Measurements from ENCODE around the gene PUS10.
"Not testable (repeated sequence)": the region's sequence is repeated elsewhere in the genome, so short reads cannot be mapped to it uniquely, and the experiment has no call there.

The PUS10 gene

DNA sequence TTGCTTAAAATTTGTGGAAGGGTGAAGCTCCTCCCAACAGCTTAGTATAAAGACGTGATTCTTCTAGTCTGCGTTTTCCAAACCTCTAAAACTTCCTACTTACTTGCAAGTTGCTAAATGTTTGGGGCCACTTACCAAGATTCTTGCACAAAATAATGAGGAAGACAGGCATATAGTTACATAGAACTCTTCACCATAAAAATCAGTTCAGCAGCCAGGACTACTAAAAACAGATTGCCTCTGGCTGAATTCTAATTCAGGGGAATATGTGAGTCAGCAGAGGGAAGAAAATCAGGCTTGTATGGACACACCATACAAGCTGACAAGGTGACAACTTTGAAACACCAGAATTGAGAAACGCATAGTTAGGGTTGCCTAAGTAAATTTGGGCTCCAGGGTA, 3.3 kb downstream of the PUS10 start:
- no peak overlapping the region for H3K4me2 ChIP-seq (ENCODE audit: insufficient read depth, low read length, poor library complexity, severe bottlenecking)
- peaks cover 0 to 2% of the 10 kb centered on the region in 2 donors for H3K4me1 ChIP-seq (ENCODE audit: control insufficient read depth in 2 of 2, insufficient read depth in 1 of 2, low read depth in 1 of 2, low read length in 2 of 2)
- no peak for DNase-seq (ENCODE audit: low spot score)
- no peak overlapping the region for H4K8ac ChIP-seq (ENCODE audit: low read depth, low read length)
- no peak overlapping the region for H4K91ac ChIP-seq (ENCODE audit: low read depth, low read length, poor library complexity)
- no peak overlapping the region for H3K4ac ChIP-seq (ENCODE audit: low read length)
- H3K14ac ChIP-seq (ENCODE audit: low read length): no peak overlapping the region
- no peak overlapping the region for H2BK5ac ChIP-seq (ENCODE audit: low read length)
- no peaks in the 10 kb centered on the region for H3K79me1 ChIP-seq (ENCODE audit: low read depth, low read length)
- no CpG with 5 or more reads among the region's 3 CpGs for WGBS, 2 donors (ENCODE audit: extremely low coverage in 2 of 2, insufficient read length in 2 of 2, insufficient replicate concordance in 1 of 2)
- H3K27me3 ChIP-seq (ENCODE audit: control insufficient read depth in 3 of 3, insufficient read depth in 3 of 3, low read depth in 1 of 3, low read length in 3 of 3): no peaks in the 10 kb centered on the region
- no peak overlapping the region for H3K23ac ChIP-seq (ENCODE audit: low read depth, low read length, poor library complexity)
- H3K4me3 ChIP-seq (ENCODE audit: low read length in 2 of 2): no peak overlapping the region
- no peak overlapping the region for H3K18ac ChIP-seq (ENCODE audit: low read length)
- no peak overlapping the region for H2BK120ac ChIP-seq (ENCODE audit: low read depth, low read length)
- no peaks in the 10 kb centered on the region for H3K36me3 ChIP-seq (replicated peaks in 1 of 2; ENCODE audit: control insufficient read depth in 2 of 2, insufficient read depth in 2 of 2, low read length in 2 of 2)
- no peak overlapping the region for H2AFZ ChIP-seq (ENCODE audit: low read length)
- no peak overlapping the region for H2BK15ac ChIP-seq (ENCODE audit: low read length)
- H3K9ac ChIP-seq (ENCODE audit: low read depth, low read length, poor library complexity): no peak overlapping the region
- H2AK5ac ChIP-seq (ENCODE audit: low read depth, low read length): no peak overlapping the region
- no peak overlapping the region for H3K27ac ChIP-seq (replicated peaks; ENCODE audit: low read length)
- H2BK12ac ChIP-seq (ENCODE audit: low read length): no peak overlapping the region
- H3K9me3 ChIP-seq (replicated peaks in 1 of 2; ENCODE audit: control insufficient read depth in 2 of 2, insufficient read depth in 1 of 2, low read depth in 1 of 2, low read length in 2 of 2): no peaks in the 10 kb centered on the region

DNA sequence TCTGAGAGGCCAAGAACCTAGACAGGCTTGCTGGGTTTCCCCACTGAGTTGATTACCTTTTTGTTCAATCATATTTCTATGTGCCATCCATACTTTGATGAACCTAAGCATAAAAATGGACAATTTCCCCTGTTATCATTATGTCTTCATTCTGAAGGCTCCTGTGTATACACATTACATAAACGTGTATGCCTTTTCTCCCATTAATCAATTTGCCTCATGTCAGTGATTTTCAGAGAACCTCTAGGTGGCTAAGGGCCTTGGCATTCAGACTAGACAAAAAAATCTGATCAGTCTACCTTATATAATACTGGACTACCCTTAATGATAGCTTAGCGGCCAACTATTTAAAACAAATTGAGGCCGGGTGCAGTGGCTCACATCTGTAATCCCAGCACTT, 4.7 kb downstream of the PUS10 start:
- H3K27me3 ChIP-seq (ENCODE audit: control insufficient read depth in 3 of 3, insufficient read depth in 3 of 3, low read depth in 1 of 3, low read length in 3 of 3): no peaks in the 10 kb centered on the region
- no peak overlapping the region for H3K4me2 ChIP-seq (ENCODE audit: insufficient read depth, low read length, poor library complexity, severe bottlenecking)
- no peak overlapping the region for H4K8ac ChIP-seq (ENCODE audit: low read depth, low read length)
- no peak overlapping the region for H2BK12ac ChIP-seq (ENCODE audit: low read length)
- peaks cover 0 to 2% of the 10 kb centered on the region in 2 donors for H3K4me1 ChIP-seq (ENCODE audit: control insufficient read depth in 2 of 2, insufficient read depth in 1 of 2, low read depth in 1 of 2, low read length in 2 of 2)
- H2BK120ac ChIP-seq (ENCODE audit: low read depth, low read length): no peak overlapping the region
- no peak overlapping the region for H3K4me3 ChIP-seq (ENCODE audit: low read length in 2 of 2)
- H3K4ac ChIP-seq (ENCODE audit: low read length): no peak overlapping the region
- WGBS, 2 donors (ENCODE audit: extremely low coverage in 2 of 2, insufficient read length in 2 of 2, insufficient replicate concordance in 1 of 2): no CpG with 5 or more reads among the region's 3 CpGs
- no peak overlapping the region for H2BK5ac ChIP-seq (ENCODE audit: low read length)
- H3K23ac ChIP-seq (ENCODE audit: low read depth, low read length, poor library complexity): no peak overlapping the region
- no peaks in the 10 kb centered on the region for H3K36me3 ChIP-seq (replicated peaks in 1 of 2; ENCODE audit: control insufficient read depth in 2 of 2, insufficient read depth in 2 of 2, low read length in 2 of 2)
- H2AFZ ChIP-seq (ENCODE audit: low read length): no peak overlapping the region
- no peaks in the 10 kb centered on the region for H3K79me1 ChIP-seq (ENCODE audit: low read depth, low read length)
- H3K14ac ChIP-seq (ENCODE audit: low read length): no peak overlapping the region
- no peak overlapping the region for H3K9ac ChIP-seq (ENCODE audit: low read depth, low read length, poor library complexity)
- no peak overlapping the region for H3K27ac ChIP-seq (replicated peaks; ENCODE audit: low read length)
- no peak overlapping the region for H2AK5ac ChIP-seq (ENCODE audit: low read depth, low read length)
- H2BK15ac ChIP-seq (ENCODE audit: low read length): no peak overlapping the region
- H3K18ac ChIP-seq (ENCODE audit: low read length): no peak overlapping the region
- no peak overlapping the region for H4K91ac ChIP-seq (ENCODE audit: low read depth, low read length, poor library complexity)
- no peak for DNase-seq (ENCODE audit: low spot score)
- no peaks in the 10 kb centered on the region for H3K9me3 ChIP-seq (replicated peaks in 1 of 2; ENCODE audit: control insufficient read depth in 2 of 2, insufficient read depth in 1 of 2, low read depth in 1 of 2, low read length in 2 of 2)

DNA sequence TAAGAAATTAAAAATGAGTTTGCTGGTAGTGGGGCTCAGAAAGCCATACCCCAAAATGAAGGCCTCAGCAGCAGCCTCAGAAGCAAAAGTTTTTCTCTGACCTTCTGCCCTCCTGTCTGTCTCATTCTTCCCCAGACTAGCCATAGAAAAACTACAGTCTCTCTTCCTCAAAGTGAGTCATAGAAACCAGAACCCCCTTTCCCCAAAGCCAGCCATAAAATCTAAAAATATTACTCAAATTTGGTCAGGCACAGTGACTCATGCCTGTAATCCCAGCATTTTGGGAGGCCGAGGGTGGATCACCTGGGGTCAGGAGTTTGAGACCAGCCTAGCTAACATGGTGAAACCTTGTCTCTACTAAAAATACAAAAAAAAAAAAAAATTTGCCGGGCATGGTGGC, 5.8 kb downstream of the PUS10 start:
- H2BK5ac ChIP-seq (ENCODE audit: low read length); H3K4me1 ChIP-seq (ENCODE audit: control insufficient read depth in 2 of 2, insufficient read depth in 1 of 2, low read depth in 1 of 2, low read length in 2 of 2); H2BK120ac ChIP-seq (ENCODE audit: low read depth, low read length); H3K27ac ChIP-seq (replicated peaks; ENCODE audit: low read length); H4K91ac ChIP-seq (ENCODE audit: low read depth, low read length, poor library complexity); DNase-seq (ENCODE audit: low spot score); H2AFZ ChIP-seq (ENCODE audit: low read length); H4K8ac ChIP-seq (ENCODE audit: low read depth, low read length); H3K18ac ChIP-seq (ENCODE audit: low read length); H3K27me3 ChIP-seq (ENCODE audit: control insufficient read depth in 3 of 3, insufficient read depth in 3 of 3, low read depth in 1 of 3, low read length in 3 of 3); H2AK5ac ChIP-seq (ENCODE audit: low read depth, low read length); H2BK12ac ChIP-seq (ENCODE audit: low read length); H3K9me3 ChIP-seq (replicated peaks in 1 of 2; ENCODE audit: control insufficient read depth in 2 of 2, insufficient read depth in 1 of 2, low read depth in 1 of 2, low read length in 2 of 2); H3K4me3 ChIP-seq (ENCODE audit: low read length in 2 of 2); H2BK15ac ChIP-seq (ENCODE audit: low read length); H3K36me3 ChIP-seq (replicated peaks in 1 of 2; ENCODE audit: control insufficient read depth in 2 of 2, insufficient read depth in 2 of 2, low read length in 2 of 2); H3K14ac ChIP-seq (ENCODE audit: low read length); H3K23ac ChIP-seq (ENCODE audit: low read depth, low read length, poor library complexity); H3K9ac ChIP-seq (ENCODE audit: low read depth, low read length, poor library complexity); H3K4ac ChIP-seq (ENCODE audit: low read length); H3K4me2 ChIP-seq (ENCODE audit: insufficient read depth, low read length, poor library complexity, severe bottlenecking); H3K79me1 ChIP-seq (ENCODE audit: low read depth, low read length): not testable (repeated sequence)
- no CpG with 5 or more reads among the region's 2 CpGs for WGBS, 2 donors (ENCODE audit: extremely low coverage in 2 of 2, insufficient read length in 2 of 2, insufficient replicate concordance in 1 of 2)

DNA sequence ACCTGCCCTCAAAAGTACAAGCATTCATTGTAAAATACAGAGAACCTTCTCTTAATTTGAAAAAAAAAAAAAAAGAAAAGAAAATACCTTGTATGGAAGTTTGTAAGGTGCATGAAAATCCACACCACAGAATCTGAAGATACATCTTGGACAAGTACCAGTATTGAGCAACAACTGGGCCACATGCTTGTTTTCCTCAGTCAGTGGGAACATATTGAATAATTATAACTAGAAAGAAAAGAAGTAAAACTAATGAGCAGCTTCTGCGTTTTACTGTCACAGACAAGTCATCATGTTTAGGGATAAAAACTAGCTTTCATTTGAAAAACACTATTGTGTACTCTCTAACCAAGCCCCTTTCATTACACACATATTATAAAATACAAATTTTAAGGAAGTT, 6.4 kb downstream of the PUS10 start:
- H3K4me3 ChIP-seq (ENCODE audit: low read length in 2 of 2): no peak overlapping the region
- WGBS, 2 donors (ENCODE audit: extremely low coverage in 2 of 2, insufficient read length in 2 of 2, insufficient replicate concordance in 1 of 2): no CpG with 5 or more reads among the region's 1 CpG

More for the DNA sequence above, 6.4 kb downstream of the PUS10 start:
- Histone ChIP-seq H3K4ac (ENCODE audit: low read length) (no peak overlapping the region), H3K27ac (replicated peaks; ENCODE audit: low read length) (no peak overlapping the region), H3K36me3 (replicated peaks in 1 of 2; ENCODE audit: control insufficient read depth in 2 of 2, insufficient read depth in 2 of 2, low read length in 2 of 2) (no peaks in the 10 kb centered on the region), H2BK120ac (ENCODE audit: low read depth, low read length) (no peak overlapping the region), H3K18ac (ENCODE audit: low read length) (no peak overlapping the region), H3K9ac (ENCODE audit: low read depth, low read length, poor library complexity) (no peak overlapping the region), H3K14ac (ENCODE audit: low read length) (no peak overlapping the region), H3K23ac (ENCODE audit: low read depth, low read length, poor library complexity) (no peak overlapping the region), H2AK5ac (ENCODE audit: low read depth, low read length) (no peak overlapping the region), H3K27me3 (ENCODE audit: control insufficient read depth in 3 of 3, insufficient read depth in 3 of 3, low read depth in 1 of 3, low read length in 3 of 3) (no peaks in the 10 kb centered on the region), H2BK15ac (ENCODE audit: low read length) (no peak overlapping the region), H3K79me1 (ENCODE audit: low read depth, low read length) (no peaks in the 10 kb centered on the region), H4K91ac (ENCODE audit: low read depth, low read length, poor library complexity) (no peak overlapping the region), H2BK5ac (ENCODE audit: low read length) (no peak overlapping the region), H2AFZ (ENCODE audit: low read length) (no peak overlapping the region), H3K4me1 (ENCODE audit: control insufficient read depth in 2 of 2, insufficient read depth in 1 of 2, low read depth in 1 of 2, low read length in 2 of 2) (peaks cover 0 to 2% of the 10 kb centered on the region in 2 donors), H2BK12ac (ENCODE audit: low read length) (no peak overlapping the region), H3K4me2 (ENCODE audit: insufficient read depth, low read length, poor library complexity, severe bottlenecking) (no peak overlapping the region), H4K8ac (ENCODE audit: low read depth, low read length) (no peak overlapping the region), H3K9me3 (replicated peaks in 1 of 2; ENCODE audit: control insufficient read depth in 2 of 2, insufficient read depth in 1 of 2, low read depth in 1 of 2, low read length in 2 of 2) (no peaks in the 10 kb centered on the region)
- DNase-seq (ENCODE audit: low spot score): no peak

All from neuronal stem cell (in vitro differentiated cells).